Tibial nerve (tissue), 3 donors: ENCODE data around the gene HOXB4.

ENCODE experiments used
- POLR2A ChIP-seq, 2 donors: fragments of 450-650 bp; IDR thresholded peaks; one replicate each; pipeline ENCODE4 v1.6.1; 2017; ENCODE audit warnings: antibody characterized with exemption in 2 of 2, mild to moderate bottlenecking in 2 of 2, moderate library complexity in 2 of 2
- TF ChIP-seq, protein P1 (sequence below), 5 experiments: fragments of 200-600 bp in 3 of 5; fragments of 450-650 bp in 2 of 5; sonication (generic) in 3 of 5; IDR thresholded peaks; one replicate each; pipeline ENCODE4 v1.5.1; 2016 to 2019; ENCODE audit warnings: antibody characterized with exemption in 5 of 5, mild to moderate bottlenecking in 3 of 5, moderate library complexity in 2 of 5

GRCh38 chr17:48547808-48548522 lies 30.2 kb downstream of the HOXB4 start:
- TF ChIP-seq, protein P1, sequence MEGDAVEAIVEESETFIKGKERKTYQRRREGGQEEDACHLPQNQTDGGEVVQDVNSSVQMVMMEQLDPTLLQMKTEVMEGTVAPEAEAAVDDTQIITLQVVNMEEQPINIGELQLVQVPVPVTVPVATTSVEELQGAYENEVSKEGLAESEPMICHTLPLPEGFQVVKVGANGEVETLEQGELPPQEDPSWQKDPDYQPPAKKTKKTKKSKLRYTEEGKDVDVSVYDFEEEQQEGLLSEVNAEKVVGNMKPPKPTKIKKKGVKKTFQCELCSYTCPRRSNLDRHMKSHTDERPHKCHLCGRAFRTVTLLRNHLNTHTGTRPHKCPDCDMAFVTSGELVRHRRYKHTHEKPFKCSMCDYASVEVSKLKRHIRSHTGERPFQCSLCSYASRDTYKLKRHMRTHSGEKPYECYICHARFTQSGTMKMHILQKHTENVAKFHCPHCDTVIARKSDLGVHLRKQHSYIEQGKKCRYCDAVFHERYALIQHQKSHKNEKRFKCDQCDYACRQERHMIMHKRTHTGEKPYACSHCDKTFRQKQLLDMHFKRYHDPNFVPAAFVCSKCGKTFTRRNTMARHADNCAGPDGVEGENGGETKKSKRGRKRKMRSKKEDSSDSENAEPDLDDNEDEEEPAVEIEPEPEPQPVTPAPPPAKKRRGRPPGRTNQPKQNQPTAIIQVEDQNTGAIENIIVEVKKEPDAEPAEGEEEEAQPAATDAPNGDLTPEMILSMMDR (IDR thresholded peaks at IDR 0.05) = no peak
- TF ChIP-seq POLR2A (IDR thresholded peaks at IDR 0.05) = no peak
